WTC11 (cell line): ENCODE results near the gene TAX1BP3. TPM values are rescaled to one million over a fixed set of nuclear protein-coding genes. Genes with fewer than 3 reads are reported as not detected.

Experiments
- ATAC-seq: fragments of 200-7000 bp; cut with Tn5 transposase; 2 replicates; pipeline ENCODE4 v1.10.0; 2021; ENCODE audit warnings: mild to moderate bottlenecking, moderate library complexity
- CTCF ChIA-PET: fragments of 300-600 bp; sonication (Branson Sonifier 250); formaldehyde crosslinking; loops from one replicate; lab custom pipeline; 2021; ENCODE audit warnings: antibody characterized with exemption; lab: Charles Lee
- POLR2A ChIA-PET: fragments of 350-600 bp; sonication (Branson Sonifier 250); formaldehyde crosslinking; loops from one replicate; lab custom pipeline; 2021; ENCODE audit warnings: antibody characterized with exemption; lab: Charles Lee
- DNase-seq: peaks from one replicate; pipeline ENCODE4 v3.0.0; 2021; ENCODE audit warnings: low spot score
- H3K27ac Mint-ChIP-seq: 2 replicates; pipeline ENCODE4 v1.8.0; 2021; ENCODE audit warnings: mixed read lengths
- H3K27me3 Mint-ChIP-seq: 2 replicates; pipeline ENCODE4 v1.8.0; 2021; ENCODE audit warnings: low read depth, mild to moderate bottlenecking, moderate library complexity, mixed read lengths
- H3K36me3 Mint-ChIP-seq: 2 replicates; pipeline ENCODE4 v1.8.0; 2021; ENCODE audit warnings: mixed read lengths
- H3K4me1 Mint-ChIP-seq: 2 replicates; pipeline ENCODE4 v1.8.0; 2022; ENCODE audit warnings: mixed read lengths
- H3K4me3 Mint-ChIP-seq: 2 replicates; pipeline ENCODE4 v1.8.0; 2021; ENCODE audit warnings: mild to moderate bottlenecking, moderate library complexity, mixed read lengths
- H3K9me3 Mint-ChIP-seq: 2 replicates; pipeline ENCODE4 v1.8.0; 2021; ENCODE audit warnings: mixed read lengths
- CBFB ChIP-seq: sonication (generic); formaldehyde crosslinking; IDR thresholded peaks from 2 replicates; pipeline ENCODE4 v1.8.1; 2022; ENCODE audit warnings: mild to moderate bottlenecking, low read depth, missing genetic modification reagents
- E2F1 ChIP-seq: sonication (generic); formaldehyde crosslinking; IDR thresholded peaks from 2 replicates; pipeline ENCODE4 v1.8.0; 2022; ENCODE audit warnings: mild to moderate bottlenecking, missing genetic modification reagents
- E2F4 ChIP-seq: sonication (generic); formaldehyde crosslinking; IDR thresholded peaks from 2 replicates; pipeline ENCODE4 v1.8.1; 2022; ENCODE audit warnings: low read depth, mild to moderate bottlenecking, moderate library complexity, missing genetic modification reagents, borderline replicate concordance
- E2F5 ChIP-seq: sonication (generic); formaldehyde crosslinking; IDR thresholded peaks from 2 replicates; pipeline ENCODE4 v1.8.1; 2022; ENCODE audit warnings: mild to moderate bottlenecking, moderate library complexity, missing genetic modification reagents
- ELF4 ChIP-seq: sonication (generic); formaldehyde crosslinking; IDR thresholded peaks from 2 replicates; pipeline ENCODE4 v1.8.1; 2022; ENCODE audit warnings: low read depth, mild to moderate bottlenecking, moderate library complexity, missing genetic modification reagents
- EMX1 ChIP-seq: fragments of 250-450 bp; sonication (Bioruptor Pico); IDR thresholded peaks from 2 replicates; pipeline ENCODE4 v1.8.0; 2021; ENCODE audit warnings: mild to moderate bottlenecking
- FOXJ3 ChIP-seq: sonication (generic); formaldehyde crosslinking; IDR thresholded peaks from 2 replicates; pipeline ENCODE4 v1.9.0; 2021; ENCODE audit warnings: missing genetic modification reagents, mild to moderate bottlenecking, borderline replicate concordance
- IRF2 ChIP-seq: sonication (generic); formaldehyde crosslinking; IDR thresholded peaks from 2 replicates; pipeline ENCODE4 v1.8.0; 2022; ENCODE audit warnings: low read depth, missing genetic modification reagents, borderline replicate concordance
- MXD4 ChIP-seq: fragments of 250-450 bp; sonication (Bioruptor Pico); IDR thresholded peaks from 2 replicates; pipeline ENCODE4 v1.8.0; 2021; ENCODE audit warnings: mild to moderate bottlenecking, moderate library complexity, borderline replicate concordance
- NFATC4 ChIP-seq: fragments of 250-450 bp; sonication (Bioruptor Pico); IDR thresholded peaks from 2 replicates; pipeline ENCODE4 v1.9.0; 2021; ENCODE audit warnings: mild to moderate bottlenecking
- SOX15 ChIP-seq: fragments of 250-450 bp; sonication (Bioruptor Pico); IDR thresholded peaks from 2 replicates; pipeline ENCODE4 v1.9.0; 2021; ENCODE audit warnings: mild to moderate bottlenecking
- TEAD1 ChIP-seq: sonication (generic); formaldehyde crosslinking; IDR thresholded peaks from 2 replicates; pipeline ENCODE4 v1.8.0; 2022; ENCODE audit warnings: mild to moderate bottlenecking, missing genetic modification reagents
- TEAD4 ChIP-seq: sonication (generic); formaldehyde crosslinking; IDR thresholded peaks from 2 replicates; pipeline ENCODE4 v1.8.0; 2022; ENCODE audit warnings: mild to moderate bottlenecking, missing genetic modification reagents
- TP53 ChIP-seq: sonication (generic); formaldehyde crosslinking; IDR thresholded peaks from 2 replicates; pipeline ENCODE4 v1.8.1; 2023; ENCODE audit warnings: mild to moderate bottlenecking, missing genetic modification reagents
- USF1 ChIP-seq: sonication (generic); formaldehyde crosslinking; IDR thresholded peaks from 2 replicates; pipeline ENCODE4 v1.8.0; 2022; ENCODE audit warnings: mild to moderate bottlenecking, missing genetic modification reagents
- USF2 ChIP-seq: sonication (generic); formaldehyde crosslinking; IDR thresholded peaks from 2 replicates; pipeline ENCODE4 v1.8.1; 2023; ENCODE audit warnings: mild to moderate bottlenecking, missing genetic modification reagents, moderate library complexity
- ZBTB43 ChIP-seq: sonication (generic); formaldehyde crosslinking; IDR thresholded peaks from 2 replicates; pipeline ENCODE4 v1.8.1; 2023; ENCODE audit warnings: mild to moderate bottlenecking, missing genetic modification reagents
- ZNF138 ChIP-seq: sonication (generic); formaldehyde crosslinking; conservative IDR thresholded peaks from 2 replicates; pipeline ENCODE4 v1.8.1; 2022; ENCODE audit warnings: mild to moderate bottlenecking, moderate library complexity, missing genetic modification reagents
- ZNF219 ChIP-seq: sonication (generic); formaldehyde crosslinking; IDR thresholded peaks from 2 replicates; pipeline ENCODE4 v1.8.0; 2023; ENCODE audit warnings: missing genetic modification reagents, mild to moderate bottlenecking, borderline replicate concordance
- ZNF416 ChIP-seq: fragments of 250-450 bp; sonication (Bioruptor Pico); IDR thresholded peaks from 2 replicates; pipeline ENCODE4 v1.9.0; 2021; ENCODE audit warnings: mild to moderate bottlenecking, inconsistent platforms
- ZNF423 ChIP-seq: fragments of 250-450 bp; sonication (Bioruptor Pico); IDR thresholded peaks from 2 replicates; pipeline ENCODE4 v2.1.2; 2022; ENCODE audit warnings: mild to moderate bottlenecking, moderate library complexity
- total RNA-seq: library from RNA; stranded (reverse); gene quantifications from 3 replicates; pipeline ENCODE4 v1.2.3, GENCODE V29; 2021
- TF ChIP-seq, protein P1 (sequence below): sonication (generic); formaldehyde crosslinking; IDR thresholded peaks from 2 replicates; pipeline ENCODE4 v1.8.0; 2022; ENCODE audit warnings: mild to moderate bottlenecking, missing genetic modification reagents
- TF ChIP-seq, protein P2 (sequence below): fragments of 250-450 bp; sonication (Bioruptor Pico); IDR thresholded peaks from 2 replicates; pipeline ENCODE4 v2.1.2; 2022; ENCODE audit warnings: mild to moderate bottlenecking, moderate library complexity
- TF ChIP-seq, protein P3 (sequence below): sonication (generic); formaldehyde crosslinking; IDR thresholded peaks from 2 replicates; pipeline ENCODE4 v1.8.0; 2023; ENCODE audit warnings: missing genetic modification reagents, mild to moderate bottlenecking, borderline replicate concordance

Gene TAX1BP3
- total RNA-seq, 1 experiment from 2014 or later = 76.2 TPM

DNA sequence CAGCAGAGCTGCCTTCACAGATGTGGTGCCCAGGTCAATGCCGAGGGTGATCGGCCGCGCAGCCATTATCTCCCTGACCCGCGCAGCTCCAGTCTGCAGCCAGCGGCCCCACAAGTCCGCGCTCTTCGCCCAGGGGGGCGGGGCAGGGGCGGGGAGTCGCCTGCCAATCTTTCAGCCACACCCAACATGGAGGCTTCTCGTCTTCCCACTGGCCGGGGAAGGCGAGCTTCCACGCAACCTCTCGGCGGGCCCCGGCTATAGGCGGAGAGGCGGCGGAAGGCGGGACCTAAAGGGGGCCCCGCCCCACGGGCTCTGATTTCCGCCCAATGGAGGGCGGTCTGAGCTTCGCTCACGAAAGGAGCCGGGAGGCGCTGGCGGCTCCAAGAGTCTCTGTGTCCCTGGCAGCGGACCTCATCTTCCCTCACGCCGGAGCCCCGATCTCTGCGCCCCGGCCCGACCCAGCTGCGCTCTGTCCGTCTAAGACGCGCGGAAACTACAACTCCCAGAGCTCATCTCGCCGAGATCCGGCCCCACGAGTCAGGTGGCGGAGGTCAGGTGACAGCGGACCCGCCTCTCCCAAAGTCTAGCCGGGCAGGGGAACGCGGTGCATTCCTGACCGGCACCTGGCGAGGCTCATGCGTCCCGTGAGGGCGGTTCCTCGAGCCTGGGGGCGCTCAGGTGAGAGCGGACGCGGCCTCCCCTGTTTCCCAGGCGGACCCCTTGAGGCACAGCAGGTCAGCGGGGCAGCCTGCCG, 32.0 kb downstream of the TAX1BP3 start, which contains the start of the genes CTNS and SHPK:
Gene CTNS (plus strand): TSS at position 607 of the 754 bp plus-strand sequence. CDS start 3,447 bp downstream, outside the sequence.
Gene SHPK (minus strand): TSS at position 97 of the 754 bp plus-strand sequence. CDS start 31 bp downstream, at position 66.
- DNase-seq = peak; percentile 97
- Mint-ChIP-seq H3K27me3 (no peaks in the 10 kb centered on the region), H3K9me3 (no peaks in the 10 kb centered on the region), H3K27ac (peak within 1 kb of the TSS; percentile 100), H3K4me3 (peak within 1 kb of the TSS; percentile 97), H3K4me1 (peaks cover 27% of the 10 kb centered on the region), H3K36me3 (peaks cover 8% of the 10 kb centered on the region; the same call in 1 of the 2 replicates)
- CTCF ChIA-PET = interaction anchor here (0.9 to 3.2 kb wide), 12 partner anchors 11 to 623 kb away, joined by 3 to 25 read pairs (median 7); partner anchors contain the start of gene NCBP3
- peak; percentile 97 for ATAC-seq
- POLR2A ChIA-PET = interaction anchor here (0.6 to 1.4 kb wide), 6 partner anchors 10 to 901 kb away, joined by 3 to 6 read pairs (median 4); partner anchors contain the start of genes EMC6 and TAX1BP3
- TF ChIP-seq ZBTB43 (CRISPR knock-in tag) (0 out of 2 replicates have a peak, but pooled peaks have one; percentile 23), TP53 (no peak), IRF2 (CRISPR knock-in tag) (no peak), ZNF219 (CRISPR knock-in tag) (no peak), E2F1 (CRISPR knock-in tag) (0 out of 2 replicates have a peak, but pooled peaks have one; percentile 11), CBFB (CRISPR knock-in tag) (0 out of 2 replicates have a peak, but pooled peaks have one; percentile 6), USF2 (CRISPR knock-in tag) (peak; percentile 100), ZNF138 (CRISPR knock-in tag) (no peak; the same call in 1 of the 2 replicates), E2F4 (CRISPR knock-in tag) (no peak), MXD4 (CRISPR knock-in tag) (no peak), EMX1 (no peak), USF1 (peak; percentile 100), E2F5 (CRISPR knock-in tag) (0 out of 2 replicates have a peak, but pooled peaks have one; percentile 46), TEAD1 (CRISPR knock-in tag) (peak; percentile 94), ELF4 (CRISPR knock-in tag) (no peak), ZNF416 (CRISPR knock-in tag) (no peak), FOXJ3 (CRISPR knock-in tag) (no peak), NFATC4 (CRISPR knock-in tag) (no peak), ZNF423 (CRISPR knock-in tag) (no peak), TEAD4 (peak; percentile 56), SOX15 (CRISPR knock-in tag) (no peak)
- TF ChIP-seq, protein P1, sequence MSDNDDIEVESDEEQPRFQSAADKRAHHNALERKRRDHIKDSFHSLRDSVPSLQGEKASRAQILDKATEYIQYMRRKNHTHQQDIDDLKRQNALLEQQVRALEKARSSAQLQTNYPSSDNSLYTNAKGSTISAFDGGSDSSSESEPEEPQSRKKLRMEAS (CRISPR knock-in tag) = peak; percentile 92
- TF ChIP-seq, protein P2, sequence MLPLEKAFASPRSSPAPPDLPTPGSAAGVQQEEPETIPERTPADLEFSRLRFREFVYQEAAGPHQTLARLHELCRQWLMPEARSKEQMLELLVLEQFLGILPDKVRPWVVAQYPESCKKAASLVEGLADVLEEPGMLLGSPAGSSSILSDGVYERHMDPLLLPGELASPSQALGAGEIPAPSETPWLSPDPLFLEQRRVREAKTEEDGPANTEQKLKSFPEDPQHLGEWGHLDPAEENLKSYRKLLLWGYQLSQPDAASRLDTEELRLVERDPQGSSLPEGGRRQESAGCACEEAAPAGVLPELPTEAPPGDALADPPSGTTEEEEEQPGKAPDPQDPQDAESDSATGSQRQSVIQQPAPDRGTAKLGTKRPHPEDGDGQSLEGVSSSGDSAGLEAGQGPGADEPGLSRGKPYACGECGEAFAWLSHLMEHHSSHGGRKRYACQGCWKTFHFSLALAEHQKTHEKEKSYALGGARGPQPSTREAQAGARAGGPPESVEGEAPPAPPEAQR (CRISPR knock-in tag) = no peak
- TF ChIP-seq, protein P3, sequence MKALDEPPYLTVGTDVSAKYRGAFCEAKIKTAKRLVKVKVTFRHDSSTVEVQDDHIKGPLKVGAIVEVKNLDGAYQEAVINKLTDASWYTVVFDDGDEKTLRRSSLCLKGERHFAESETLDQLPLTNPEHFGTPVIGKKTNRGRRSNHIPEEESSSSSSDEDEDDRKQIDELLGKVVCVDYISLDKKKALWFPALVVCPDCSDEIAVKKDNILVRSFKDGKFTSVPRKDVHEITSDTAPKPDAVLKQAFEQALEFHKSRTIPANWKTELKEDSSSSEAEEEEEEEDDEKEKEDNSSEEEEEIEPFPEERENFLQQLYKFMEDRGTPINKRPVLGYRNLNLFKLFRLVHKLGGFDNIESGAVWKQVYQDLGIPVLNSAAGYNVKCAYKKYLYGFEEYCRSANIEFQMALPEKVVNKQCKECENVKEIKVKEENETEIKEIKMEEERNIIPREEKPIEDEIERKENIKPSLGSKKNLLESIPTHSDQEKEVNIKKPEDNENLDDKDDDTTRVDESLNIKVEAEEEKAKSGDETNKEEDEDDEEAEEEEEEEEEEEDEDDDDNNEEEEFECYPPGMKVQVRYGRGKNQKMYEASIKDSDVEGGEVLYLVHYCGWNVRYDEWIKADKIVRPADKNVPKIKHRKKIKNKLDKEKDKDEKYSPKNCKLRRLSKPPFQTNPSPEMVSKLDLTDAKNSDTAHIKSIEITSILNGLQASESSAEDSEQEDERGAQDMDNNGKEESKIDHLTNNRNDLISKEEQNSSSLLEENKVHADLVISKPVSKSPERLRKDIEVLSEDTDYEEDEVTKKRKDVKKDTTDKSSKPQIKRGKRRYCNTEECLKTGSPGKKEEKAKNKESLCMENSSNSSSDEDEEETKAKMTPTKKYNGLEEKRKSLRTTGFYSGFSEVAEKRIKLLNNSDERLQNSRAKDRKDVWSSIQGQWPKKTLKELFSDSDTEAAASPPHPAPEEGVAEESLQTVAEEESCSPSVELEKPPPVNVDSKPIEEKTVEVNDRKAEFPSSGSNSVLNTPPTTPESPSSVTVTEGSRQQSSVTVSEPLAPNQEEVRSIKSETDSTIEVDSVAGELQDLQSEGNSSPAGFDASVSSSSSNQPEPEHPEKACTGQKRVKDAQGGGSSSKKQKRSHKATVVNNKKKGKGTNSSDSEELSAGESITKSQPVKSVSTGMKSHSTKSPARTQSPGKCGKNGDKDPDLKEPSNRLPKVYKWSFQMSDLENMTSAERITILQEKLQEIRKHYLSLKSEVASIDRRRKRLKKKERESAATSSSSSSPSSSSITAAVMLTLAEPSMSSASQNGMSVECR (CRISPR knock-in tag) = peak; percentile 52
